GM19438 (cell line): ENCODE results near the gene STMN1.
A peak's percentile ranks its signal among the peaks of the same experiment; 100 is the strongest.

Source experiments
- ATAC-seq: cut with Tn5 transposase; IDR thresholded peaks from one replicate; pipeline ENCODE4 v1.9.1; 2021; ENCODE audit warnings: low read depth; ENCODE audit not compliant: unreplicated experiment

STMN1 gene

GRCh38 chr1:25871704-25872494, 34.3 kb downstream of the STMN1 start:
- ATAC-seq, result no peak

GRCh38 chr1:25871086-25871703, 35.0 kb downstream of the STMN1 start:
- ATAC-seq, result no peak

- ATAC-seq, result no peak
These were observed 35.6 kb downstream of the STMN1 start for GRCh38 chr1:25870614-25871013.

- no peak for ATAC-seq
These were observed 36.2 kb downstream of the STMN1 start for GRCh38 chr1:25869909-25870606.

- ATAC-seq, result no peak
These were observed 38.8 kb downstream of the STMN1 start for GRCh38 chr1:25867210-25867991.

GRCh38 chr1:25866288-25866687, 39.9 kb downstream of the STMN1 start:
- no peak for ATAC-seq

GRCh38 chr1:25864434-25864833, 41.8 kb downstream of the STMN1 start:
- ATAC-seq, result no peak

- ATAC-seq, result no peak
These were observed 42.5 kb downstream of the STMN1 start for GRCh38 chr1:25863486-25864262.

GRCh38 chr1:25862785-25863485, 43.3 kb downstream of the STMN1 start:
- no peak for ATAC-seq

- ATAC-seq, result no peak
These were observed 44.6 kb downstream of the STMN1 start for GRCh38 chr1:25861316-25862286.

- ATAC-seq, result peak; percentile 71
These were observed 47.1 kb downstream of the STMN1 start, which contains the start of gene AUNIP for GRCh38 chr1:25858906-25859789. Gene AUNIP, minus strand, starts transcription at chr1:25859457. Its CDS starts 100 bp downstream, at chr1:25859357.

GRCh38 chr1:25858494-25858893, 47.7 kb downstream of the STMN1 start:
- ATAC-seq, result no peak

- ATAC-seq, result no peak
These were observed 49.4 kb downstream of the STMN1 start for GRCh38 chr1:25856856-25857255.

- ATAC-seq, result no peak
These were observed 51.7 kb downstream of the STMN1 start for GRCh38 chr1:25854554-25854953.
